BLaER1 (cell line): Measurements from ENCODE around the gene TNFSF15.

Source experiments
- H3K27ac ChIP-seq: shearing (Covaris generic); formaldehyde crosslinking; 2 replicates; pipeline ENCODE4 v1.8.1; 2022
- H3K27me3 ChIP-seq: shearing (Covaris generic); formaldehyde crosslinking; 2 replicates; pipeline ENCODE4 v1.8.1; 2022
- H3K36me3 ChIP-seq: shearing (Covaris generic); formaldehyde crosslinking; 2 replicates; pipeline ENCODE4 v1.8.1; 2022
- H3K4me1 ChIP-seq: shearing (Covaris generic); formaldehyde crosslinking; 2 replicates; pipeline ENCODE4 v1.8.1; 2022
- H3K4me2 ChIP-seq: shearing (Covaris generic); formaldehyde crosslinking; 2 replicates; pipeline ENCODE4 v1.8.1; 2022
- H3K4me3 ChIP-seq: shearing (Covaris generic); formaldehyde crosslinking; 2 replicates; pipeline ENCODE4 v1.8.1; 2022
- H3K9ac ChIP-seq: shearing (Covaris generic); formaldehyde crosslinking; 2 replicates; pipeline ENCODE4 v1.8.1; 2022
- H3K9me3 ChIP-seq: shearing (Covaris generic); formaldehyde crosslinking; 2 replicates; pipeline ENCODE4 v1.8.1; 2022
- H4K20me1 ChIP-seq: shearing (Covaris generic); formaldehyde crosslinking; 2 replicates; pipeline ENCODE4 v1.8.1; 2022
- Cebpa-rat ChIP-seq: shearing (Covaris generic); IDR thresholded peaks from 2 replicates; pipeline ENCODE4 v1.8.1; 2022

TNFSF15 gene

DNA sequence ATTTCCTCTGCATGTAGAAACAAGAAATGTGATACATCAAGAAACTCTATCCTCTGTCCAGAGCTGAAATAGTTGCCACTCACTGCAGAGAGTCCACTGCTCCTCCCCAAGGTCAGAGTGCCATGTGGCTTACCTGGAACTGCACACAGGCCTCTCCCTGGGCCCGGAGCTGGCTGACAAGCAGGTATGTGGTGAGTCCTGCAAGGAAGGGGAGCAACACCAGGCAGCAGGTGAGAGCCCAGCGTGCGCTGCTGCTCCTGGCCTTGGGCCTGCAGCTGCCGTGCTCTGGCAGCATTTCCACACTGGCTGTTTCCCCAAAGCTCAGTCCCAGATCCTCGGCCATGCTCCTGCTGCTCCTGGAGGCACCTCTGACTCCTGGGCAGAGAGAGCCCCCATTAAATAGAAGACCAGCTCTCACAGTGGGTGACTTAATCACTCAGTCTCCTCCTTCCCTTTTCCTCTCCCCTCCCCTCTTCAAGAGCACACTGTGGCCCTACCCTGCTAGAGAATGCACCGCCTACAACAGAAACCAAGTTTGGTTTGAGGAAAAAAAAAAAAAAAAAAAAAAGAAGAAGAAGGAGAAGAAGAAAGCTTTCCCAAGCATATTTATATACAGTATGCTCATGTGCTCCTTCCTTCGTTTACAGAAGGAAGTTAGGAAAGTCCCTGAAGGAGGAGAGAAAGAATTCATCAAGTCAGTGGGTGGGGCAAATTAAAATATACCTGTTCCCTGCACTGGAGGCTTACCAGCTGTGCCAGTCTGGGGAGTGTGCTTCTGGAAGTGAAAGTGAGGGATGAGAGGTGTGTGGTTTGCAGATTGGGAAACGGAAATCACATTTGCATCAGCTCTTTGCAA lies at the start of gene TNFSF15:
TNFSF15 (minus strand) TSS at position 370 of the 856 bp plus-strand sequence; CDS start at position 343, 27 bp downstream.
- Histone ChIP-seq H3K4me1 (peaks cover 12% of the 10 kb centered on the region), H3K4me2 (peak within 1 kb of the TSS; percentile 38), H3K36me3 (no peaks in the 10 kb centered on the region), H3K4me3 (no peak within 1 kb of the TSS), H3K27ac (no peak within 1 kb of the TSS), H3K27me3 (no peaks in the 10 kb centered on the region), H3K9ac (no peak within 1 kb of the TSS), H4K20me1 (no peaks in the 10 kb centered on the region), H3K9me3 (no peaks in the 10 kb centered on the region)
- TF ChIP-seq Cebpa-rat = no peak

DNA sequence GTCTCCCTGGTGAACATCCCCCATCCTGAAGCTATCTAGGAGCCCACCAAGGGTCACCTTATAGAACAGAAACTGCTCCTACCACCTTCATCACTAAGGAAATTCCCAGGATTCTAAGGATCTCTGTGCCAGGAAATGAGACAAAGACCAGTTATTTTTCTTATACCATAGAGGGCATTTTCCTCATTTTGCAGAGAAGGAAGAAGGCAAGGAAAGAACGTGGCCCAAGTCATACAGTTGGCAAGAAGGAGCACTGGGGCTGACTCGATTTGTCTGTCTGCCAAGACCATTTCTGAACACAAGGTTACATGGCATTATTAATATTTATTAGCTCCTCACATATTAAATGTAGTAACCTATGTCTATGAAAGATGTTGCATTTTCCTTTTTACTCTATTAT lies 49.6 kb upstream of the TNFSF15 start:
- Histone ChIP-seq H3K27ac (no peak overlapping the region), H3K4me1 (peaks cover 5% of the 10 kb centered on the region; the same call in 1 of the 2 replicates), H3K9me3 (no peaks in the 10 kb centered on the region), H3K36me3 (no peaks in the 10 kb centered on the region), H3K27me3 (no peaks in the 10 kb centered on the region), H3K4me2 (no peak overlapping the region), H3K4me3 (no peak overlapping the region), H3K9ac (no peak overlapping the region), H4K20me1 (no peaks in the 10 kb centered on the region)
- no peak for TF ChIP-seq Cebpa-rat

DNA sequence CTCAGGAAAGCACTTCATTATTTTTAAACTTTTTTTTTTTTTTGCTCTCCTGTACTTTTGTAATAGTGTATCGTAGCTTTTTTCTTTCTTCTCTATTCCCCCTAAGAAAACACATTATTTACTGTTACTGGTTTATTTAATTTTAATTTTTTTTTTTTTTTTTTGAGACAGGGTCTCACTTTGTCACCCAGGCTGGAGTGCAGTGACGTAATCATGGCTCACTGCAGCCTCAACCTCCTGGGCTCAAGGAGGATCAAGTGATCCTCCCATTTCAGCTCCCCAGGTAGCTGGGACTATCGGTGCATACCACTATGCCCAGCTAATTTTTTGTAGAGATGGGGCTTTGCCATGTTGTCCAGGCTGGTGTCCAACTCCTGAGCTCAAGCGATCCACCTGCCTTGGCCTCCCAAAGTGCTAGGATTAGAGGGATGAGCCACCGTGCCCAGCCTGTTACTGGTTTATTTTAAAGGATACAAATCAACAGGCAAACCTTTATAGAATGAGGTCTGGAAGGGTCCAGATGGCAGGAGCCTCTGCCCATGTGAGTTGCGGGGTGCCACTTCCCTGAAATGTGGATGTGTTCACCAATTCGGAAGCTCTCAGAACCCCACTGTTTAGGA lies 49.0 kb upstream of the TNFSF15 start:
- no peak for TF ChIP-seq Cebpa-rat
- Histone ChIP-seq H3K4me2 (no peak overlapping the region), H3K4me1 (peaks cover 5% of the 10 kb centered on the region; the same call in 1 of the 2 replicates), H3K27me3 (no peaks in the 10 kb centered on the region), H3K9me3 (no peaks in the 10 kb centered on the region), H3K9ac (no peak overlapping the region), H3K36me3 (no peaks in the 10 kb centered on the region), H4K20me1 (no peaks in the 10 kb centered on the region), H3K4me3 (no peak overlapping the region), H3K27ac (no peak overlapping the region)

DNA sequence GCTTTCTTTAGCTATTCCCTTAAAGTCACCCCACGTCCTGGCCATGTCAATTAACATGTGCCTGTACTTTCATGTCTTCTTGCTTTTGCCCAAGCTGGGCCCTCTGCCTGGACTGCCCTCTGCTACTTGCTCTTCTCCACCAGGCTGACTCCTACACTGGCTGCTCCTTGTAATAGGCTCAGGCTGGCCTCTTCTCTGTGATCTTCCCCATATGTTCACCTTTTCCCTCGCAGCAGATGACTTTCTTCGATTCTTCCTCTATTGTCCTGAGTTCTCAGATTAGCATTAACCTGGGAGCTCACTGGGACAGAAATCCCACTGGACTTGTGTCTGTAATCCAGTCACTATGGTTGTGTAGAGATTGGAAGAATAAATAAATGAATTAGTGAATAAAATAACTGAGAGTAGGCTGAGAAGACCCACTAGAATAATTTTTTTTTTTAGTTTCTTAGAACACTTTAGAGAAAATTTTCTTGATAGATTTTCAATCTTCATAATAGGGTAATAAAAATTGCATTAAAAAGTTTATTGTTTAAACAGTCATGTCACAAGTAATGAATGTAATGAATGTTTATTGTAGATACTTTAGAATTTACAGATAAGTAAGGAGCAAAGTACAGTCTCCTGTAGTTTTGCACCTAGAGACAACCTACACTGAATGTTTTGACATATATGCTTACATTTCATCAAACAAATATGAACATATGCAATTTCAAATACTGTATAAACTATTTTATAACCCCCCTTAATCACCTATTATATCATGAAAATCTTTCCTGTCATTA lies 47.4 kb upstream of the TNFSF15 start:
- no peak for TF ChIP-seq Cebpa-rat
- H3K9me3 ChIP-seq = no peaks in the 10 kb centered on the region
- H3K4me2 ChIP-seq = no peak overlapping the region
- no peaks in the 10 kb centered on the region for H4K20me1 ChIP-seq
- H3K36me3 ChIP-seq = no peaks in the 10 kb centered on the region
- H3K4me3 ChIP-seq = no peak overlapping the region
- H3K27me3 ChIP-seq = no peaks in the 10 kb centered on the region
- peaks cover 5% of the 10 kb centered on the region; the same call in 1 of the 2 replicates for H3K4me1 ChIP-seq
- H3K9ac ChIP-seq = no peak overlapping the region
- H3K27ac ChIP-seq = no peak overlapping the region

DNA sequence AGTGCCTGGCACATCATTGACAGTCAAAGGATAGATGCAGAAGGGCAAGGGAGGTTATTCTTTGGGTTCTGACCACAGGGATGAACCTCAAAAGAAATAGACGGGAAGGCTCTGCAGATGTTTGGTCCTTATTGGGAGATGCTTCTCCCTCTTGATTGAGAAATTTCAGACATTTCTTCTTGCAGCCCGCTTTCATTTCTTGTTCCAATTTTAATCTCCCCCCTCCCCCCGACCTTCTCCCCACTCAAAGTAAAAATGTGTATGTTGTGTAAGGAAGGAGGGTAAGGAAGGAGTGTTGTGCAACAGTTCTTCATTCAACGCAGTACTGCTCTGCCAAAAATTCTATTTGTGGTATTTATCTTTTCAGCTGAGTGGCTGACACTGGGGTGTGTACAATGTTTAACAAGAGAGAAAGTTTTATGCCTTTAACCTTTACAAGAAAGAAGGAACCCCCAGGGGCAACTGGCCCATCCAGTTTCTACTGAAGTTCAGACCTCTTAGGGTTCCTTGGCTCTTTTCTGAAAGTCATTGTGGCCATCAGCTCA lies 46.3 kb upstream of the TNFSF15 start:
- Histone ChIP-seq H3K27ac (no peak overlapping the region), H3K9ac (no peak overlapping the region), H3K9me3 (no peaks in the 10 kb centered on the region), H3K27me3 (no peaks in the 10 kb centered on the region), H3K4me2 (no peak overlapping the region), H3K4me3 (no peak overlapping the region), H3K4me1 (peaks cover 3% of the 10 kb centered on the region; the same call in 1 of the 2 replicates), H3K36me3 (no peaks in the 10 kb centered on the region), H4K20me1 (no peaks in the 10 kb centered on the region)
- no peak for TF ChIP-seq Cebpa-rat

DNA sequence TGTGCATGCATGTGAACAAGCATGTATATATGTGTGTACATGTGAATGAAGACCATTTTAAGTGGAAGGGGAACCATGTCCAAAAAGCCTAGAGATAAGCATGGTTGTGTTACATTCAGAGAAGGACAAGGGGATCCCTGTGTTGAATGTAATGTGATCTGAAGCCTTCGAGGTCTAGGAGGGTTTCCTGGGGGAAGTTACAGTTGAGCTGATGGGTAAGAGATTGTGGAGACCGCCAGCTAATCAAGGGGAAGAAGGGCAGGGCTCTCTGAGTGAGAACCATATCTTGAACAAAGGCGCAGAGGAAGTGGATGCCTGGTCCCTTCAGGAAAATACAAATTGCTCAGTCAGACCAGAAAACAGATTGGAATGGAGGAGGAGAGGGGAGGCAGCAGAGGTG lies 45.5 kb upstream of the TNFSF15 start:
- H3K9me3 ChIP-seq = no peaks in the 10 kb centered on the region
- H4K20me1 ChIP-seq = no peaks in the 10 kb centered on the region
- H3K4me2 ChIP-seq = no peak overlapping the region
- H3K4me3 ChIP-seq = no peak overlapping the region
- H3K9ac ChIP-seq = no peak overlapping the region
- TF ChIP-seq Cebpa-rat = no peak
- no peaks in the 10 kb centered on the region for H3K27me3 ChIP-seq
- H3K4me1 ChIP-seq = no peaks in the 10 kb centered on the region
- no peak overlapping the region for H3K27ac ChIP-seq
- no peaks in the 10 kb centered on the region for H3K36me3 ChIP-seq

DNA sequence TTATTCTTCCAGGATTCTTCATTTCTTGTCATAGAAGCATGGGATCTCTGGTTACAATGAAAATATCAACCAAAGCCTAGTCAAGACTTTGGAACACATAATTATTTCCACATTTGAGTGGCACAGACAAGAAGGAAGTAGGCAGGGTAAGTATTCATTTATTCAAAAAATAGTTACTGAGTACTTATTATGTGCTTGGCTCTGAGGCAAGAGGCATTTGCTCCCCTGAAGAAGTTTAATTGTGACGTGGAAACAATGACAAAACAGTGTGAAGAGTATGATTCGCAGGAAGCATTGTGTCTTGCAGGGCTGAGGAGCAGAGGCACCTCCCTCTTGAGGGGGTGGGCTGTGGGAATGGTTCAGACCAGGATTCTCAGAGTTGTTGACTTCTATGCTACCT lies 45.0 kb upstream of the TNFSF15 start:
- Histone ChIP-seq H3K36me3 (no peaks in the 10 kb centered on the region), H3K27me3 (no peaks in the 10 kb centered on the region), H3K4me3 (no peak overlapping the region), H3K4me2 (no peak overlapping the region), H3K27ac (no peak overlapping the region), H3K4me1 (no peaks in the 10 kb centered on the region), H3K9ac (no peak overlapping the region), H4K20me1 (no peaks in the 10 kb centered on the region), H3K9me3 (no peaks in the 10 kb centered on the region)
- no peak for TF ChIP-seq Cebpa-rat

DNA sequence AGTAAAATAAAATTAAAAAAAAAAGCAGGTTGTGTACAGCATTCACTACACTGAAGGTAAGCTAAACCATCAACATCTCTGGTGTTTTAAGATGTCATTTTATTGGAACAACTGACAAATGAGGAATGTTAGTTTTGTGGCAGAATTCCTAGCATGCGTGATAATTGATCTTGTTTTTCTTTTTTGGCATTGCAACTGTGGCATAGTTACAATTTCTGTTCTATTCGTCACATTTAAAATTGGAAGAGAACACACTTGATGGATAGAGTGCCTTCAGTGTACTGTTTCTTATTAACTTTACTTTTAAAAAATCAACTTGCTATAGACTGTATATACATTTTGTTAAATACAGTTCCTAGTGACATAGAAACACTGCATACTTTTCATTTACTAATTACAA lies 43.6 kb upstream of the TNFSF15 start:
- H3K36me3 ChIP-seq = no peaks in the 10 kb centered on the region
- no peak overlapping the region for H3K9ac ChIP-seq
- no peaks in the 10 kb centered on the region for H3K27me3 ChIP-seq
- no peaks in the 10 kb centered on the region for H3K4me1 ChIP-seq
- H3K27ac ChIP-seq = no peak overlapping the region
- H4K20me1 ChIP-seq = no peaks in the 10 kb centered on the region
- H3K4me3 ChIP-seq = no peak overlapping the region
- no peak overlapping the region for H3K4me2 ChIP-seq
- H3K9me3 ChIP-seq = no peaks in the 10 kb centered on the region
- TF ChIP-seq Cebpa-rat = no peak

DNA sequence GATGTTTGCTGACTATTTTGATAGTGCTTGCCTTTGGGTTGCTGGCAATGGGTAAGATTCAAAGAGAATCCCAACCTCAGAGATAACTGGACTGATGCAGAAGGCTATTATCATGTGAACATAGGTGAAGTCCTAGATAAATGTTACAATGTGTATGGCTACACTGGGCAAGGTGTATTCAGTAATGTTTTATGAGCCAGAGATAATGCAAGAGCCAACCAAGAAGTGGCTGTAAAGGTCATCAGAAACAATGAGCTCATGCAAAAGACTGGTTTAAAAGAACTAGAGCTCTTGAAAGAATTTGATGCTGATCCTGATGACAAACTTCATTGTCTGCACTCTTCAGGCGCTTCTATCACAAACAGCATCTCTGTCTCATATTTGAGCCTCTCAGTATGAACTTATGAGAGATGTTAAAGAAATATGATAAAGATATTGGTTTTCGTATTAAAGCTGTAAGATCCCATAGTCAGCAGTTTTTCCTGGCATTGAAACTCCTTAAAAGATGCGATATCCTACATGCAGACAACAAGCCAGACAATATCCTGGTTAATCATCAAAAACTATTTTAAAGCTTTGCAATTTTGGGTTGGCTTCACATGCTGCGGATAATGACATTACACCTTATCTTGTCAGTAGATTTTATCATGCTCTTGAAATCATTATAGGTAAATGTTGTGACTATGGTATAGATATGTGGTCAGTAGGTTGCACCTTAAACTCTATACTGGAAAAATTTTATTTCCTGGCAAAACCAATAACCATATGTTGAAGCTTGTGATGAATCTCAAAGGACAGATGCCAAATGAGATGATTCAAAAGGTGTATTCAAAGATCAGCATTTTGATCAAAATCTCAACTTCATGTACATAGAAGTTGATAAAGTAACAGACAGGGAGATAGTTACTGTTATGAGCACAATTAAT lies 41.9 kb upstream of the TNFSF15 start:
- Histone ChIP-seq H3K4me1 (no peaks in the 10 kb centered on the region), H3K36me3 (no peaks in the 10 kb centered on the region), H4K20me1 (no peaks in the 10 kb centered on the region), H3K9ac (no peak overlapping the region), H3K4me3 (no peak overlapping the region), H3K9me3 (no peaks in the 10 kb centered on the region), H3K27ac (no peak overlapping the region), H3K4me2 (no peak overlapping the region), H3K27me3 (no peaks in the 10 kb centered on the region)
- TF ChIP-seq Cebpa-rat = no peak
